Measurements from ENCODE around the gene STPG4. TPM values are rescaled to one million over a fixed set of nuclear protein-coding genes. Genes with fewer than 3 reads are reported as not detected.
A peak's percentile ranks its signal among the peaks of the same experiment; 100 is the strongest.

Gene STPG4, protein sequence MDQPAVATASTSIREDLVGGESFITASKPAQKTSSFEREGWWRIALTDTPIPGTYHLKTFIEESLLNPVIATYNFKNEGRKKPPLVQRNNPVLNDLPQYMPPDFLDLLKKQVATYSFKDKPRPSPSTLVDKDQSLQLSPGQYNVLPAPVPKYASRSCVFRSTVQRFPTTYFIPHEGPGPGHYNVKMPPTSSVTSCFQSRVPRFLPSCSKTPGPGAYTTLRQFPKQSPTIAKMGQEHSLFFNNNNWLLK
- total RNA-seq (2021; ENCODE audit: unreplicated experiment) = 10.6 TPM
- 8.5 and 9.6 TPM in 2 replicates for polyA plus RNA-seq (2012)
- Bru-seq, nascent RNA = percentile 54 among the genes with signal in this experiment
- BruChase-seq, experiment 1, labeled RNA remaining after a 6-hour chase = percentile 50 among the genes with signal in this experiment
- percentile 60 among the genes with signal in this experiment for BruChase-seq, experiment 2, labeled RNA remaining after a 2-hour chase
- long read RNA-seq, partial matches to known transcripts = 1 of 5 reads
- long read RNA-seq, other reads (novel, unspliced or antisense) = 3 of 5 reads

DNA sequence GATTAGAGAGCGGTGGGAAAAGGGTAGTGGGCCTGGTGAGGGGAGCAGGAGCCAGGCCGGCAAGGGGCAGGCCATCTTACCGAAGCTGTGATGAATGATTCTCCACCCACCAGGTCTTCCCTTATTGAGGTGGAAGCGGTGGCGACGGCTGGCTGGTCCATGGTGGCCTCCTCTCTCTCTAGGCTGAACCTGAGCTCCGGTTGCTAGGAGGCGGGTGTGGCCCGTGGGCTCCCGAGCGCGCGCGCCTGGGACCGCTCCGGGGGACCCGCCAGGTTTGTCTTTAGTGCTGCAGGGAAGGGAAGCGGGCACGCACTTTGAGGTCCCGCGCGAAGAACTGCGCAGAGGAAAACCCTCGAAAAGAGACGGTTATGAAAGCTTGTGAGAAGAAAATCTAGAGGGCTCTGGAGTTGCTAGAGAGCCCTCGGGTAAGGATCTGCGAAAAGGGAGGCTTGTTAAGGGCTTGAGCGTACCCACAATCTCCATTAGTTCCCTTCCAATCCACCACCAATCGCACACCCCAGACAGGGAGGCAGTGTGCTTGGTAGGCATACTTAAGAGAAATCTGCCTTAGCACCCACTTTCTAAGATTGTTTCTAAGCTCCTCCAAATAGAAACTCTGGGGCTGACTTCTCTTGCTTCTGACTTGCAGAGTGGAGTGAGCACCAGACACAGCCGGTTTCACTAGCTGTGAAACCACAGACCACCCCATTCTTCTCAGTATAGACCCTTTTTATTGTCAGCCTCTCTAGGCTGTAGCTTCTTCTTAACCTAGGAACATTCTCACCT is at the start of gene STPG4:
TSS of gene STPG4 (minus strand) at position 218 of the 786 bp plus-strand sequence. CDS start at position 161, 57 bp downstream.
- intact Hi-C loops (cut with micrococcal nuclease) = no loop called here
- ChIA-PET POLR2A (interaction anchor here (0.9 kb wide), 1 partner anchor 9 kb away, joined by 4 read pairs; no protein-coding TSS in a partner anchor), CTCF (no interaction called here), RAD21 (ENCODE audit: low non-redundant PET in 1 of 2, low total read pairs in 2 of 2, uncharacterized antibody in 2 of 2, unreplicated experiment in 2 of 2) (no interaction called here)
- ATAC-seq = no peak; the same call in 1 of the 2 replicates
- Histone ChIP-seq H3K27me3 (ENCODE audit: insufficient read depth, low read length) (no peaks in the 10 kb centered on the region), H2AFZ (ENCODE audit: low read depth, low read length, poor library complexity, severe bottlenecking) (no peak within 1 kb of the TSS), H3K79me2 (ENCODE audit: insufficient read depth, low read length) (peaks cover 5% of the 10 kb centered on the region; the same call in 1 of the 2 replicates), H3K36me3 (ENCODE audit: control insufficient read depth in 1 of 2, insufficient read depth in 2 of 2, low read length in 2 of 2) (peaks cover 6 to 18% of the 10 kb centered on the region in 2 experiments; a peak in 3 of 4 replicates), H3K4me3 (replicated peaks in 1 of 2; ENCODE audit: low read depth in 1 of 2, low read length in 2 of 2) (no peak within 1 kb of the TSS), H4K20me1 (ENCODE audit: insufficient read depth) (0 out of 2 replicates have a peak, but pooled peaks cover 5% of the 10 kb centered on the region), H3K27ac (ENCODE audit: low read depth, low read length) (no peak within 1 kb of the TSS), H3K4me1 (ENCODE audit: control insufficient read depth in 1 of 2, insufficient read depth in 2 of 2, low read length in 2 of 2) (no peaks in the 10 kb centered on the region), H3K4me2 (ENCODE audit: low read length) (no peak within 1 kb of the TSS), H3K9ac (ENCODE audit: low read length) (no peak within 1 kb of the TSS), H3K9me2 (ENCODE audit: insufficient read depth) (no peaks in the 10 kb centered on the region), H3K9me3 (ENCODE audit: control insufficient read depth in 1 of 2, insufficient read depth in 1 of 2, low read depth in 1 of 2, low read length in 2 of 2) (no peaks in the 10 kb centered on the region)
- DNase-seq (ENCODE audit: low read depth, low spot score) = no peak
- TF ChIP-seq ZFX (IDR thresholded peaks at IDR 0.05) (no peak), TCF7L2 (IDR thresholded peaks at IDR 0.05; ENCODE audit: borderline replicate concordance, extremely low read depth, insufficient read depth, insufficient read length) (no peak), ZNF274 (IDR thresholded peaks at IDR 0.05; ENCODE audit: low read depth, low read length) (no peak), SP1 (IDR thresholded peaks at IDR 0.05; ENCODE audit: low read depth) (no peak), JUND (IDR thresholded peaks at IDR 0.05) (no peak), CBX3 (IDR thresholded peaks at IDR 0.05; ENCODE audit: low read depth) (no peak), CEBPB (IDR thresholded peaks at IDR 0.05; ENCODE audit: low read depth) (no peak), YY1 (IDR thresholded peaks at IDR 0.05; ENCODE audit: extremely low read depth, insufficient replicate concordance, low read depth, low read length) (no peak)
- TF ChIP-seq, protein P1, sequence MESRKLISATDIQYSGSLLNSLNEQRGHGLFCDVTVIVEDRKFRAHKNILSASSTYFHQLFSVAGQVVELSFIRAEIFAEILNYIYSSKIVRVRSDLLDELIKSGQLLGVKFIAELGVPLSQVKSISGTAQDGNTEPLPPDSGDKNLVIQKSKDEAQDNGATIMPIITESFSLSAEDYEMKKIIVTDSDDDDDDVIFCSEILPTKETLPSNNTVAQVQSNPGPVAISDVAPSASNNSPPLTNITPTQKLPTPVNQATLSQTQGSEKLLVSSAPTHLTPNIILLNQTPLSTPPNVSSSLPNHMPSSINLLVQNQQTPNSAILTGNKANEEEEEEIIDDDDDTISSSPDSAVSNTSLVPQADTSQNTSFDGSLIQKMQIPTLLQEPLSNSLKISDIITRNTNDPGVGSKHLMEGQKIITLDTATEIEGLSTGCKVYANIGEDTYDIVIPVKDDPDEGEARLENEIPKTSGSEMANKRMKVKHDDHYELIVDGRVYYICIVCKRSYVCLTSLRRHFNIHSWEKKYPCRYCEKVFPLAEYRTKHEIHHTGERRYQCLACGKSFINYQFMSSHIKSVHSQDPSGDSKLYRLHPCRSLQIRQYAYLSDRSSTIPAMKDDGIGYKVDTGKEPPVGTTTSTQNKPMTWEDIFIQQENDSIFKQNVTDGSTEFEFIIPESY (IDR thresholded peaks at IDR 0.05; ENCODE audit: extremely low read depth, insufficient replicate concordance, low read length) = no peak
- TF ChIP-seq, protein P2, sequence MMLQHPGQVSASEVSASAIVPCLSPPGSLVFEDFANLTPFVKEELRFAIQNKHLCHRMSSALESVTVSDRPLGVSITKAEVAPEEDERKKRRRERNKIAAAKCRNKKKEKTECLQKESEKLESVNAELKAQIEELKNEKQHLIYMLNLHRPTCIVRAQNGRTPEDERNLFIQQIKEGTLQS (IDR thresholded peaks at IDR 0.05) = no peak
- BruUV-seq (replicated peaks) = no TSS peak
